CD8-positive, alpha-beta memory T cell (primary cell): ENCODE measurements around the gene LRRC40. TPM values are rescaled to one million over a fixed set of nuclear protein-coding genes. Genes with fewer than 3 reads are reported as not detected.
"Not testable (repeated sequence)": the region's sequence is repeated elsewhere in the genome, so short reads cannot be mapped to it uniquely, and the experiment has no call there.

Experiments used
- CTCF ChIA-PET: fragments of 350-600 bp; sonication (Branson Sonifier 250); formaldehyde crosslinking; loops from one replicate; lab custom pipeline; 2021; ENCODE audit warnings: antibody characterized with exemption; lab: Charles Lee
- POLR2A ChIA-PET: fragments of 350-600 bp; sonication (Branson Sonifier 250); formaldehyde crosslinking; loops from one replicate; lab custom pipeline; 2021; ENCODE audit warnings: antibody characterized with exemption; lab: Charles Lee
- DNase-seq, 5 donors: peaks; one replicate each; pipeline versions ENCODE4 v3.0.0 to v3.0.0-alpha.2; 2020 to 2022; ENCODE audit warnings: mixed read lengths in 1 of 5
- H3K27ac ChIP-seq: one replicate; pipeline ENCODE4 v1.7.0; 2013; ENCODE audit warnings: low read depth, mild to moderate bottlenecking, low read length, moderate library complexity
- H3K27me3 ChIP-seq: 2 replicates; pipeline ENCODE4 v1.7.0; 2013; ENCODE audit warnings: low read length, mild to moderate bottlenecking; ENCODE audit not compliant: insufficient read depth, poor library complexity, severe bottlenecking
- H3K36me3 ChIP-seq: 2 replicates; pipeline ENCODE4 v1.7.0; 2013; ENCODE audit warnings: mild to moderate bottlenecking, low read length, moderate library complexity; ENCODE audit not compliant: insufficient read depth
- H3K4me1 ChIP-seq: 2 replicates; pipeline ENCODE4 v1.7.0; 2013; ENCODE audit warnings: mild to moderate bottlenecking, low read length, moderate library complexity; ENCODE audit not compliant: insufficient read depth
- H3K4me3 ChIP-seq: 2 replicates; pipeline ENCODE4 v1.7.0; 2013; ENCODE audit warnings: mild to moderate bottlenecking, low read length
- H3K9me3 ChIP-seq: 2 replicates; pipeline ENCODE4 v1.7.0; 2013; ENCODE audit warnings: mild to moderate bottlenecking, low read length
- H3K27ac Mint-ChIP-seq, 8 donors: one replicate each; pipeline ENCODE4 v1.8.0; 2020 to 2021; ENCODE audit warnings: mixed read lengths in 8 of 8, mild to moderate bottlenecking in 6 of 8, inconsistent platforms in 3 of 8, moderate library complexity in 3 of 8
- H3K27me3 Mint-ChIP-seq, 2 donors: one replicate each; pipeline ENCODE4 v1.8.0; 2020 to 2021; ENCODE audit warnings: mixed read lengths in 2 of 2, mild to moderate bottlenecking in 1 of 2, moderate library complexity in 1 of 2
- H3K36me3 Mint-ChIP-seq, 3 donors: one replicate each; pipeline ENCODE4 v1.8.0; 2020 to 2021; ENCODE audit warnings: mixed read lengths in 3 of 3, inconsistent platforms in 1 of 3, mild to moderate bottlenecking in 1 of 3
- H3K4me1 Mint-ChIP-seq, 3 donors: one replicate each; pipeline ENCODE4 v1.8.0; 2020 to 2021; ENCODE audit warnings: mixed read lengths in 3 of 3, inconsistent platforms in 1 of 3, mild to moderate bottlenecking in 1 of 3
- H3K4me3 Mint-ChIP-seq, 7 donors: one replicate each; pipeline ENCODE4 v1.8.0; 2020 to 2021; ENCODE audit warnings: mixed read lengths in 7 of 7, mild to moderate bottlenecking in 6 of 7, moderate library complexity in 4 of 7, inconsistent platforms in 2 of 7
- H3K9me3 Mint-ChIP-seq, 5 donors: one replicate each; pipeline ENCODE4 v1.8.0; 2020 to 2022; ENCODE audit warnings: mixed read lengths in 5 of 5, mild to moderate bottlenecking in 3 of 5, moderate library complexity in 2 of 5, inconsistent platforms in 1 of 5
- polyA plus RNA-seq: library from polyadenylated mRNA; unstranded; fragments of 300-500 nt; fragmentation: Illumina TruSeq; gene quantifications from one replicate; pipeline ENCODE4 v1.2.3, GENCODE V29; 2021
- total RNA-seq, 2 experiments: library from RNA; stranded (reverse); gene quantifications; one replicate each; pipeline ENCODE4 v1.2.3, GENCODE V29; 2021

Gene LRRC40
- total and polyA plus RNA-seq, 3 experiments from 2014 or later = 7.5 to 23.1 (median 20.9) TPM

- Mint-ChIP-seq H3K27me3 (peaks cover 0 to 4% of the 10 kb centered on the region in 2 donors), H3K27ac (peak overlapping the region in 2 of 8 donors; percentile 9 to 70), H3K4me1 (peaks cover 53 to 77% (median 68%) of the 10 kb centered on the region in 3 donors), H3K36me3 (peaks cover 0 to 25% (median 3%) of the 10 kb centered on the region in 3 donors), H3K9me3 (no peaks in the 10 kb centered on the region), H3K4me3 (peak overlapping the region in 1 of 7 donors; percentile 3)
- Histone ChIP-seq H3K4me3 (no peak overlapping the region), H3K27ac (no peak overlapping the region), H3K9me3 (no peaks in the 10 kb centered on the region), H3K36me3 (no peaks in the 10 kb centered on the region), H3K4me1 (peaks cover 26% of the 10 kb centered on the region), H3K27me3 (no peaks in the 10 kb centered on the region)
- ChIA-PET POLR2A (no interaction called here), CTCF (no interaction called here)
- DNase-seq = no peak
Observed at GRCh38 chr1:70202173-70202758, 3.1 kb downstream of the LRRC40 start.

GRCh38 chr1:70200065-70200464 lies 5.3 kb downstream of the LRRC40 start:
- CTCF ChIA-PET = no interaction called here
- no peak for DNase-seq
- Histone ChIP-seq H3K4me3 (no peak overlapping the region), H3K9me3 (no peaks in the 10 kb centered on the region), H3K27me3 (no peaks in the 10 kb centered on the region), H3K36me3 (no peaks in the 10 kb centered on the region), H3K4me1 (peaks cover 12% of the 10 kb centered on the region), H3K27ac (no peak overlapping the region)
- H3K4me1 Mint-ChIP-seq = peaks cover 38 to 66% (median 56%) of the 10 kb centered on the region in 3 donors
- no peaks in the 10 kb centered on the region for H3K27me3 Mint-ChIP-seq
- no peak overlapping the region for H3K4me3 Mint-ChIP-seq
- H3K36me3 Mint-ChIP-seq = peaks cover 0 to 15% (median 3%) of the 10 kb centered on the region in 3 donors
- no peaks in the 10 kb centered on the region for H3K9me3 Mint-ChIP-seq
- POLR2A ChIA-PET = no interaction called here
- H3K27ac Mint-ChIP-seq = no peak overlapping the region

GRCh38 chr1:70196333-70196732 lies 9.0 kb downstream of the LRRC40 start:
- no peaks in the 10 kb centered on the region for H3K27me3 Mint-ChIP-seq
- ChIA-PET CTCF (no interaction called here), POLR2A (no interaction called here)
- peaks cover 13 to 56% (median 43%) of the 10 kb centered on the region in 3 donors for H3K4me1 Mint-ChIP-seq
- Histone ChIP-seq H3K9me3 (no peaks in the 10 kb centered on the region), H3K27me3 (no peaks in the 10 kb centered on the region), H3K4me3 (no peak overlapping the region), H3K27ac (no peak overlapping the region), H3K4me1 (peaks cover 3% of the 10 kb centered on the region), H3K36me3 (no peaks in the 10 kb centered on the region)
- DNase-seq = no peak
- H3K9me3 Mint-ChIP-seq = no peaks in the 10 kb centered on the region
- no peak overlapping the region for H3K4me3 Mint-ChIP-seq
- peak overlapping the region in 2 of 8 donors; percentile 14 to 66 for H3K27ac Mint-ChIP-seq
- peaks cover 3 to 18% (median 9%) of the 10 kb centered on the region in 3 donors for H3K36me3 Mint-ChIP-seq

- CTCF ChIA-PET = no interaction called here
- H3K36me3 Mint-ChIP-seq = peaks cover 0 to 16% (median 9%) of the 10 kb centered on the region in 3 donors
- H3K27me3 Mint-ChIP-seq = no peaks in the 10 kb centered on the region
- H3K4me3 Mint-ChIP-seq = no peak overlapping the region
- no peaks in the 10 kb centered on the region for H3K27me3 ChIP-seq
- no peak for DNase-seq
- H3K4me1 ChIP-seq = no peaks in the 10 kb centered on the region
- H3K9me3 Mint-ChIP-seq = no peaks in the 10 kb centered on the region
- peaks cover 10 to 57% (median 41%) of the 10 kb centered on the region in 3 donors for H3K4me1 Mint-ChIP-seq
- no peaks in the 10 kb centered on the region for H3K9me3 ChIP-seq
- POLR2A ChIA-PET = no interaction called here
- no peak overlapping the region for H3K27ac ChIP-seq
- H3K4me3 ChIP-seq = no peak overlapping the region
- no peaks in the 10 kb centered on the region for H3K36me3 ChIP-seq
- no peak overlapping the region for H3K27ac Mint-ChIP-seq
Observed at GRCh38 chr1:70195342-70195741, 10.0 kb downstream of the LRRC40 start.

GRCh38 chr1:70194601-70195000 lies 10.8 kb downstream of the LRRC40 start:
- H3K9me3 ChIP-seq = no peaks in the 10 kb centered on the region
- H3K4me1 ChIP-seq = no peaks in the 10 kb centered on the region
- H3K36me3 Mint-ChIP-seq = peaks cover 0 to 16% (median 9%) of the 10 kb centered on the region in 3 donors
- no peaks in the 10 kb centered on the region for H3K9me3 Mint-ChIP-seq
- no peak overlapping the region for H3K4me3 ChIP-seq
- H3K27me3 Mint-ChIP-seq = no peaks in the 10 kb centered on the region
- CTCF ChIA-PET = interaction anchor here (0.6 kb wide), 1 partner anchor 697 kb away, joined by 3 read pairs; no protein-coding TSS in a partner anchor
- H3K27ac Mint-ChIP-seq = no peak overlapping the region
- no peak for DNase-seq
- peaks cover 10 to 63% (median 45%) of the 10 kb centered on the region in 3 donors for H3K4me1 Mint-ChIP-seq
- H3K36me3 ChIP-seq = no peaks in the 10 kb centered on the region
- POLR2A ChIA-PET = no interaction called here
- no peaks in the 10 kb centered on the region for H3K27me3 ChIP-seq
- no peak overlapping the region for H3K27ac ChIP-seq
- H3K4me3 Mint-ChIP-seq = no peak overlapping the region

- POLR2A ChIA-PET, H3K27me3 ChIP-seq, H3K27ac ChIP-seq, H3K9me3 Mint-ChIP-seq, H3K4me1 ChIP-seq, CTCF ChIA-PET, H3K4me3 Mint-ChIP-seq, H3K9me3 ChIP-seq, H3K27me3 Mint-ChIP-seq, H3K27ac Mint-ChIP-seq, H3K36me3 ChIP-seq, H3K4me3 ChIP-seq, DNase-seq: not testable (repeated sequence)
- H3K36me3 Mint-ChIP-seq = peaks cover 0 to 16% (median 9%) of the 10 kb centered on the region in 3 donors
- peaks cover 12 to 56% (median 39%) of the 10 kb centered on the region in 3 donors for H3K4me1 Mint-ChIP-seq
Observed at GRCh38 chr1:70192446-70192845, 12.9 kb downstream of the LRRC40 start.

- peaks cover 9 to 22% (median 10%) of the 10 kb centered on the region in 3 donors for H3K36me3 Mint-ChIP-seq
- no peak overlapping the region for H3K4me3 Mint-ChIP-seq
- Histone ChIP-seq H3K4me1 (no peaks in the 10 kb centered on the region), H3K27ac (no peak overlapping the region), H3K36me3 (no peaks in the 10 kb centered on the region), H3K4me3 (no peak overlapping the region), H3K9me3 (no peaks in the 10 kb centered on the region), H3K27me3 (no peaks in the 10 kb centered on the region)
- no peaks in the 10 kb centered on the region for H3K9me3 Mint-ChIP-seq
- ChIA-PET POLR2A (interaction anchor here (1.1 kb wide), 1 partner anchor 30 kb away, joined by 12 read pairs; no protein-coding TSS in a partner anchor), CTCF (no interaction called here)
- DNase-seq = no peak
- peaks cover 12 to 45% (median 33%) of the 10 kb centered on the region in 3 donors for H3K4me1 Mint-ChIP-seq
- H3K27me3 Mint-ChIP-seq = no peaks in the 10 kb centered on the region
- no peak overlapping the region for H3K27ac Mint-ChIP-seq
Observed at GRCh38 chr1:70190180-70190579, 15.2 kb downstream of the LRRC40 start.

GRCh38 chr1:70188522-70188921 lies 16.9 kb downstream of the LRRC40 start:
- POLR2A ChIA-PET = no interaction called here
- H3K4me1 ChIP-seq = no peaks in the 10 kb centered on the region
- no peaks in the 10 kb centered on the region for H3K36me3 ChIP-seq
- H3K4me3 Mint-ChIP-seq = no peak overlapping the region
- no peaks in the 10 kb centered on the region for H3K9me3 ChIP-seq
- no peaks in the 10 kb centered on the region for H3K9me3 Mint-ChIP-seq
- peaks cover 12 to 36% (median 30%) of the 10 kb centered on the region in 3 donors for H3K4me1 Mint-ChIP-seq
- no peaks in the 10 kb centered on the region for H3K27me3 ChIP-seq
- H3K27ac Mint-ChIP-seq = no peak overlapping the region
- CTCF ChIA-PET = no interaction called here
- H3K27me3 Mint-ChIP-seq = no peaks in the 10 kb centered on the region
- H3K36me3 Mint-ChIP-seq = peaks cover 9 to 32% (median 15%) of the 10 kb centered on the region in 3 donors
- H3K4me3 ChIP-seq = no peak overlapping the region
- H3K27ac ChIP-seq = no peak overlapping the region
- no peak for DNase-seq
